GM19193 (cell line): ENCODE measurements around the gene SERPINA9.

Experiments used
- POLR2A ChIP-seq: IDR thresholded peaks from 4 replicates; pipeline ENCODE4 v1.6.1; 2011; ENCODE audit not compliant: insufficient read depth, insufficient read length; ENCODE audit errors: extremely low read depth

SERPINA9 gene

DNA sequence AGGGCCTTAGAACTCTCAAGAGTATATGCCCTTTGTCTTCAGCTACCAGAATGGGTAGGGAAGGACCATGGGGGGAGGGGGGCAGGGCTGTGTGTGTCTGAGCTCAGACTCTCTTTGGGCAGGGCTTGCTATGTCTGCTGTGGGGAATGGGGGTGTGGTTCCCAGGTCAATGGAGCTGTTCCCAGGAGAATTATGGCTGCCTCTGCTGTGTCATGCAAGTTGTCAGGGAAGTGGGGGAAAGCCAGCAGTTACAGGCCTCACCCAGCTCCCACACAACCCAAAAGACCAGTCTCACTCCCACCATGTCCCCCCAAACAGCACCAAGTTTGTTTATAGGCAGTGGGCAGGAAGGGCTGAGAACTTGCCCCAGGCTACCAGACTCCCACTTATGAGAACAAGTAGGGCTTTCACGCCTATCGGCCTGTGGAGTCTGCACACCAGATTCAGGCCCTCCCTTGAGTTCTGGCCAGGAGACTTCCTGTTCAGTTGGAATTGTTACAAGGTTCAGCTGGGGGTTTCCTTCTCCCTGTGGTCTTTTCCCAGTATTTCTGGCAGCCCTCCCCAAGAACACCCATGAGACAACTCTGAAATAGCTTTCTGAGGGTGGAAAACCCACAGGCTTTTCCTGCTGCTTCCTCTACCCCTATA is 17.3 kb downstream of the SERPINA9 start:
- TF ChIP-seq POLR2A = no peak

DNA sequence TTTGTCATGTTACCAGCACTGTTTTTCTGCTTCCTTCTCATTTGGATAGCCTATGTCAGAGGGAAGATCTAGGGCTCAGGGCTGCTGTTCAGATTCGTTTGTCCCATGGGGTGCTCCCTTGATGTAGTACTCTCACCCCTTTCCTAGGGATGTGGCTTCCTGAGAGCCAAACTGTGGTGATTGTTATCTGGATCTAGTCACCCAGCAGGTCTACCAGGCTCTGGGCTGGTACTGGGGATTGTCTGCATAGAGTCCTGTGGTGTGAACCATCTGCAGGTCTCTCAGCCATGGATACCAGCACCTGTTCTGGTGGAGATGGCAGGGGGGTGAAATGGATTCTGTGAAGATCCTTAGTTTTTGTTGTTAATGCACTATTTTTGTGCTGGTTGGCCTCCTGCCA is 17.9 kb downstream of the SERPINA9 start:
- no peak for TF ChIP-seq POLR2A

DNA sequence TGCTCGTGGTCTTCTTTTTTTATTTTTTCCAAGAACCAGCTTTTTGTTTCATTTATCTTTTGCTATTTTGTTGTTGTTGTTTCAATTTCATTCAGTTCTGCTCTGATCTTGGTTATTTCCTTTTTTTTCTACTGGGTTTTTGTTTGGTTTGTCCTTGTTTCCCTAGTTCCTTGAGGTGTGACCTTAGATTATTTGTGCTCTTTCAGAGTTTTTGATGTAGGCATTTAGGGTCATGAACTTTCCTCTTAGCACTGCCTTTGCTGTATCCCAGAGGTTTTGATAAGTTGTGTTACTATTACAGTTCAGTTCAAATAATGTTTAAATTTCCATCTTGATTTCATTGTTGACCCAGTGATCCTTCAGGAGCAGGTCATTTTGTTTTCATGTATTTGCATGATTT is 20.1 kb downstream of the SERPINA9 start:
- no peak for TF ChIP-seq POLR2A

DNA sequence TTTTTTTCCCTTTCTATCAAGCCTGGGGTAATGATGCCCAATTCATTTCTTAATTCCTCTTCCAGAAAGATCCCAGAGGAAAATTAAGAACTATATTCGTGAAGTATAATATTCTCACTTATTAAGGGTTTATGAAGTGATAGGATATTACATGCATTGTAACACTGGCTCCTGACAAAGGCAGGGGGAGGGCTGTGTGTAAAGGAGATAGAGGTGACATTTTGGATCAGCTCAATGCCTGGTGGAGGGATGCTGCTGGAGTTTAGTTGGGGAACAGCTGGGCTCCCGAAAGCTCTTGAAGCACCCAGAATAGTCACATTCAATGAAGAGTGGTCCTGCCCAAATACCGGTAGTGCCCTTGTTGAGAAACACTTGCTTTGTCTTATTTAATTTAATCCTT is 24.2 kb downstream of the SERPINA9 start:
- no peak for TF ChIP-seq POLR2A

DNA sequence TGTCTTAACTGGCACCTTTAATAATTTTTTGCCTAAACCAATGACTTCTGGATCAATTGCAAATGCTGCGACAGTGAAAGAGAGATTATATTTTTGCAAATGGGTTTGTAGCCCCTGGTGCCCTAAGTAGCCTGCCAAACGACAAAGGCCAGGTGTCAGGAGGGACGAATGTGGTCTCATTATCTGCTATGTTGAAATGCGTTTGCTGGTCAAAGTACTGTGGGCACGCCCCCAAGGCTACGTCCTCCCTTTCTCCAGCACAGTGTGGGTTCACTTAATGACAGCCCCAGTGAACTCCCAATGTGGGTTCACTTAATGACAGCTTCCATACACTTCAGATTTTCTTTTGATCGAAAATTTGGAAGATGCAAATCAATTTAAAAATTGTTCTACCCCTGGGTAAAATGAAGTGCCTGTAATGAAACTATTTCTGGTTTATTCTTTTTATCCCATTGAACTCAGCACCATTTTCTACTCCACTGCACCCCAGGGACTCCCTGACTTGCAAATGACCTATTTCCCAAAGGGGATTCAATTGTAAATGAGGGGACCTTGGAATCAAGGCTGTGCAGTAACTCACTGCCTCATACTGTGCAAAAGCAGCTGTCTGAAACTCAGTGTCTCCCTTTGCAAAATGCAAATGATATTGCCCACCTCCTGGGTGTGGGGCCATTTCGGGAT is 24.8 kb downstream of the SERPINA9 start:
- no peak for TF ChIP-seq POLR2A

DNA sequence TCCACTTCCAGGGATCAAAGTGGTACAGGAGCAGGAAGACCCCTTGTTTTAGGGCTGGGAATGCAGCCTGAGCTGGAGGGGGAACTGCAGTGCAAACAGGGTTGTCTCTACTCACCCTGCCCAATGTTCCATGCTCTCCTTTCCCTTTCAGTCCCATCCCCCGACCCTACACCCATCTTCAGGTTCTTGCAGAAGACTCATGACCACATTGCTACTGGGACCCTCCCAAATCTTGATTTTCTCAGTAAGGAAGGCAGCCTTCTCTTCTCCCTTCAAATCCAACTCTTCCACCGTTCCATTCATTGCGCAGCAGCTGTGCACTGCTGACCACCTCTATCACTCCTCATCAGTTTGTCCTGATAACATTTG is 25.3 kb downstream of the SERPINA9 start:
- TF ChIP-seq POLR2A = no peak

DNA sequence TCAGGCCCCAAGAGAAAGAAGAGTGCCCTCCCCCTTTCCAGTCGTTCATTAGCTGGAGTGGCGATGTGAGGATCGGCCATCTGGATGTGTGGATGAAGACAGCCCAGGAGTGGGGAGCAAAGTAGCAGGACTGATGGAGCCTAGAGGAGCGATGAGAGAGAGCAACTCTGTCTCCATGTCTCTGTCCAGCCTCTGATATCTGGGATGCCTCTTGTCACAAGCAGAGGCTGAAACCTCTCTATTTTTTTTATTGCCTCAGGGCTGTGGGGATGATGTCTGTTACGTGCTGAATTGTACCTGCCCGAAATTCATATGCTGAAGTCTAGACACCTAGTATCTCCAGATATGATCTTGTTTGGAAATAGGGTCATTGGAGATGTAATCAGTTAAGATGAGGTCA is 26.1 kb downstream of the SERPINA9 start:
- no peak for TF ChIP-seq POLR2A

DNA sequence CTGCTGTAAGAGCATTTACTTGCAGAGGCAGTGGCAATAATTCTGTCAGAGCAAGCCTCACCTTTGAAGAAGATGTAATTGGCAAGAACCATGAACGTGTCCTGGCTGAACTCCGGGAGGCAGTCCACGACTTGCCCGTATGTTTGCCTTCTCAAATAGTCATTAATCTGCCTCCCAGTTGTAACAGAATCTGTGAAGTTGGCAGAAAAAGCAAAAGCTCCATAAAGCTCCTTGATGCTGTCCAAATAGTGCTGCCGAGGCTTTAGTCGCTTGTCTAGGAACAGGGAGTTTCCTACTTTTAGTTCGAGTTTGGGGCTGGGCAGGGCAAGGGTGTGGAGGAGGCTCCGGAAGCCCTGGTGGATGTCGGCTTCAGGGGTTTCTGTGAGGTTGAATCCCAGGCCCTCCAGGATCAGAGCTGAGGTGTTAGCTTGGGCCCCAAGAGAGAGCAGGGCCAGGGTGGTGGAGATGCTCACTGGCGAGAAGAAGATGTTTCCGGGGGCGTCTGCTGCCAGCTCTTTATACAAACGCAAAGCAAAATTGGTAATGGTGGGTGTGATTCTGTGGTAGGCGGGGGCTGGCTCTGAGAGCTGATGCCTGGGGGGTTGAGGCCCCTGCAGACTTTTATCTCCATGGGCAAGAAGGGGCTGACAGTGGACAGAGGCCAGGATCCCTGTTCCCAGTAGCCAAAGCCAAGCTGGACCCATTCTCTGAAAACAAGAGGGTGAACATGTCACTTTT is 27.8 kb downstream of the SERPINA9 start:
- no peak for TF ChIP-seq POLR2A

DNA sequence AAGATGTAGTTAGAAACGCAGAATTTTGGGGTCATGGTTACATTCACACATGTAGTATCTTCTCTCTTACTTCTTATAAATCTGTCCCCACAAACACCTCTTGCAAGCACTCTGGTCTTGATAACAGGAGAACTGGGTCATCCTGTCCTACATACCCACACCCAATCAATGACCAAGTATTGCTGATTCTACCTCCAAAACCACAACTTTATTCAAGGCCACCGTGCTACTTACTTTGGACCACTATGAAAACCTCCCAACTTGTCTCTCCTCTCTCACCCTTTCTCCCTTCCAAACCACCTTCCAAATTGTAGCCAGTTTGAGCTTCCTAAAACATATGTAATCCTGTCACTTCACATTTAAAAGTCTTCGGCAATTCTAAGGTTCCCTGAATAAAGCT is 28.8 kb downstream of the SERPINA9 start:
- no peak for TF ChIP-seq POLR2A

DNA sequence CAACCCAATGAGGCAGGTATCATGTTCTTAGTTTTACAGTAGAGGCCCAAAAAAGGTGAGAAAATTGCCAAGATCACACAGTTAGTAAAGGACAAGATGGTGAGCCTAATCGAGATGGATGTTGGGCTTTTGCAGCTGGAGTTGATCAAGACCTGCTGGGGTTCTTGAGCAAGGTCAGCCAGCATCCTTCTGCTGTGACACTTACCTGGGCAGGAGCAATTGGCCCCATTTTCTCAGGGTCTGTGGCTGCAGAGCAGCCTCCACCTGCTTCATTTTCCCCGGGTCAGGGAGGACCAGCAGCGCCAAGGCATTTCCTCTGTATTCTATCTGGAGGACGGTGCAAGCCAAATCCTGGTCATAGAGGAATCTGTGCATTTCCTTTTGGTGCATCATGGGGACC is 29.9 kb downstream of the SERPINA9 start:
- no peak for TF ChIP-seq POLR2A

DNA sequence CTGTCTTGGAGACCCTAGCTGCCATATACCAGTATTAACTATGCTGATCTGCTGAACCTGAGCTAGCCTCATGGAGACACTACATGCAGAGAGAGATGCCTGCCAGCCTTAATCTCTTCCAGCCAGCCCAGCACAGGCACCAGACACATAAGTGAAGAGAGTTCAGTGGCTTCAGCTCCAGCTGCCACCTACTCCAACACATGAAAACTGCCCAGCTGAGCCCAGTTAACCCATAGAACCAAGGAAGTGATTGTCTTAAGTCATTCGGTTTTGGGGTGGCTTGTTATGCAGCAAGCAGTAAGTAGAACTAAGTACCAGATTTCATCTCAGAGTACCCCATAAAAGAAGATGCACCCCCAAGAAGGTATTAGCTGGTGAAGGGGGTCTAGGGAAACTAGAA is 31.0 kb downstream of the SERPINA9 start:
- TF ChIP-seq POLR2A = no peak

DNA sequence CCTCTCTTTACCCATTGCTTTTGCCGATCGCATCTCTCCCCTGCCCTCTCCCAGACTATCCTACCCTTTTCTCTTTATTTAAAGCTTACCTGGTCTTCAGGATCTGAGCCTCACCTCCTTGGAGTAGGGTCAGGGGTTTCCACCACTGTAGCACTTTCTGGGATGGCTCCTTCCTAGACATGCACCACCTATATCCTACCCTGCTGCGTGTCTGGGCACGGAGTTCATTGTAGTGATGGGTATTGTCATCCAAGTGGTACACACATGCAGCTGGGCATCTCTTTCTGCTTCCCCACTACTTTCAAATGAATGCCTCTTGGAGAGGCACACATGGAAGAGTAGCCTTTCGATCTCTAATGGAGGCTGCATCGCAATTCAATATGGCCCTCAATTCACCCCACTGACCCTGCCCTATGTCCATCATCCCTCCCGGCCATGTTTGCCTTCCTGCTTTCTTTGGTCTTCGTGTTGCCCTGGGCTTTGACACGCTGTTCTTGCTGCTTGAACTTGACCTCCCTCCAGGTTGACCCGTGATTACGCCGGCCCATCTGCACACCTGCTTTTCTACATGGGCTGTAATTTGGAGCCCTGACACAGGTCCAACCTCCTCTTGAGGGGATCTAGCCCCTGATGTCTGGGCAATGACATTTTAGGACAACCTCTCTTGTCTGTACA is 34.3 kb downstream of the SERPINA9 start:
- TF ChIP-seq POLR2A = no peak

DNA sequence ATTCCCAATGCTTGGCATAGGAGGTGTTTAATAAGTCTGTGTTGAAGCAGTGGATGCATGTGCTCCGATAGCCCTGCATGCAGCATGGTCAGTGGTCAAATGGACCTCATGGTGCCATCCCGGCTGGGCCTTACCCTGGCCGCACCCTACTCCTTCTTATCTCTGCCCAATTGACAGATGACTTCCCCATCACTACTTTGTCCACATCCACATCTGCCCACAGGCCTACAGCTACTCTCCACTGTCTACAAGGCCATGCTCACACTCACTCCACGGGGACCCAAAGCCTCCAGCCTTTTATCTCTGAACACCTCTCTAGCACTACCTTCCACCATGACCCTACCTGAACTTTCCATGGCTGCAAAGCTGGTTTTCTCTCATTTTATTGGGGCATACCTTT is 34.9 kb downstream of the SERPINA9 start:
- no peak for TF ChIP-seq POLR2A

DNA sequence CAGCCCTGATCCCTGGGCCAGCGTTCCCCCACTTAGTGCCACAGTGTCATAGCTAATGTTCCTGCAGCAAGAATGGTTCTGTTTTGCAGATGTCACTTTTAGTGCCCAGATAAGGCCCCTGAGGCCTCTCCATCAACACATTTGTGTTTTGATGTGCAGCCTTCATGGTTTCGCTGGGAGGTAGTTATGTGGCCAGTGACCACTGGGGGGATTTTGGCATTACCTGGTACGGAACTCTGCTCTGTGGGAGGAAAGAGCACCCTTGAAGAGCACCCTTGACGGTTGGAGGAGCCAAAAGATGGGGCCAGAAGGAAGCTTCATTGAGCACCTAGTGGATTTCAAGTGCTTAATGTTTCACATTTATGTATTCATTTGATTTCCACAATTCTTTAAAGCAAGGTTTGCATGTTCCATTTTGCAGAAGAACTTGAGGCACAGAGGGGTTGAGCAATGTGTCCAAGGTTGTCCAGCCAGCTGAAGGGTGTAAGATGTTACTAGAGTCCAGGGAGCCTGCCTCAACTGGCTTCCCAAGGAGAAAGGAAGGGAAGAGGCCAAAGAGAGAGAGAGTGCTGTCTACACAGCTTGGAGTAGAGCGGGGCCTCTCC is 36.4 kb downstream of the SERPINA9 start:
- no peak for TF ChIP-seq POLR2A

DNA sequence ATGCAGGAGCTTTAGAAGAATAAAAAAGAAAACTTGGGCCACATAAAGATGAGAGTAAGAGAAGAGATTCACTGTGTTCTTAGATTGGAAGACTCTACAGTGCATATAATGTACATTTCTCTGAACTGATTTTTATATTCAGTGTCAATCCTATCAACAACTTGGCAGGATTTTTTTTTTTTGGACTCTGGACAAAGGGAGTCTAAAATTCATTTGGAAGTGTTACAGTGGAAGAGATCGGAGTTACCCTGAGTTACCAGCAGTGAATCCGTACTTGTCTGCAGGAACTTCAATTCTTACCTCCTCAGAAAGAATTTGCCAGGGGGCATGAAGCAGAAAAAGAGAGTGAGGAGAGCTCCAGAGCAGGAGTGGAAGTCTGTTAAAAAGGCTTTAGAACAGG is 47.4 kb downstream of the SERPINA9 start:
- TF ChIP-seq POLR2A = no peak

DNA sequence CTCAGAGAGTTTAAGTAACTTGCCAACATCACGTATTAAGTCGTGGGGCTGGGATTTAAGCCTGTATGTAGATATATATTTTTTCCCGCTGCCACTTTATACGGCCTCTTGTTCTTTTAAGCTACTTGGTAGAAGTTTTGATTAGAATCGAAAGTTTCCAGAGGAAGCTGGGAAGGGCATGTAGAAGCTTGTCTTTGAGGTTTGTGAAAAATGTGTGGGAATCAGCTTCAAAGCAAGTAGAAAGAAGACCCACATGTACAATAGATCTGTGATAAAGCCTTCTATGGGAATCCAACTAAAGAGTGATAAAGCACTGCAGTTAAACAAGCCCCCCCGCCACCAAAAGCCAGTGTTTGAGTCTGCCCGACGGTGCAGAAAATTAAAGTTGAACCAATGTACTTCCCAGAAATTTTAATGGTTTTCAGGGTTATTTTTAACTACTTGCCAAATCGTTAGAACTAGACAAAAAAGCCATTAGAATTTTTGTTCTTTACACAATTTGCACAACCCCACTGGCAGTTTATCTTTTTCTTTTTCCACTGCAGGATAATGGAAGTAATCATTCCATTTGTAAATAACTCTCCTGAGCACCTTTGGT is 48.9 kb downstream of the SERPINA9 start:
- TF ChIP-seq POLR2A = no peak

DNA sequence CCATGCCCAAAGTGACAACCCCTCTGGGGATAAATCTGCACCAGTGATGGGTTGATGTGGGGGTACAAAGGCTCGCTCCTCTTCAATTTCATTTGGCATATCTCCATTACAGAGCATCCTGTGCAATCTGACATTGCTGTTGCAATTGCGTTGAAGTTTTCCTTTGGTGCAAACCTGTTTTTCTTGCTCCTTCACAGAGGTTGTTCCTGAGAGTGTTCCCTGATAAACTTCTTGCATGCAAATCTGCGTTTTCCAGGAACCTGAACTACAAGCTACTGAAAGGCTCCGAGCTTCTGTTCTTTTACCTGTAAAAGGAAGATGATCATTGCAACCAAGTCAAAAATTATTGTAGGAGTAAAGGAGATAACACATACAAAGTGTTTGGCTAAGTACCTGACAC is 49.5 kb downstream of the SERPINA9 start:
- TF ChIP-seq POLR2A = no peak
